Suprapubic skin (tissue), 4 donors: ENCODE measurements around the gene TMEM151A.

Experiments
- EP300 ChIP-seq: sonication (generic); formaldehyde crosslinking; IDR thresholded peaks from one replicate; pipeline ENCODE4 v1.6.1; 2017; ENCODE audit warnings: antibody characterized with exemption
- POLR2A ChIP-seq, 2 donors: fragments of 450-650 bp; IDR thresholded peaks; one replicate each; pipeline ENCODE4 v1.6.1; 2017; ENCODE audit warnings: antibody characterized with exemption in 2 of 2, mild to moderate bottlenecking in 2 of 2, moderate library complexity in 2 of 2
- POLR2AphosphoS5 ChIP-seq, 3 donors: sonication (generic); formaldehyde crosslinking; IDR thresholded peaks; one replicate each; pipeline ENCODE4 v1.6.1; 2017; ENCODE audit warnings: antibody characterized with exemption in 3 of 3
- TF ChIP-seq, protein P1 (sequence below), 2 donors: fragments of 200-600 bp in 1 of 2; fragments of 450-650 bp in 1 of 2; sonication (generic) in 1 of 2; IDR thresholded peaks; one replicate each; pipeline ENCODE4 v1.5.1; 2016 to 2019; ENCODE audit warnings: antibody characterized with exemption in 2 of 2, mild to moderate bottlenecking in 1 of 2, moderate library complexity in 1 of 2

DNA sequence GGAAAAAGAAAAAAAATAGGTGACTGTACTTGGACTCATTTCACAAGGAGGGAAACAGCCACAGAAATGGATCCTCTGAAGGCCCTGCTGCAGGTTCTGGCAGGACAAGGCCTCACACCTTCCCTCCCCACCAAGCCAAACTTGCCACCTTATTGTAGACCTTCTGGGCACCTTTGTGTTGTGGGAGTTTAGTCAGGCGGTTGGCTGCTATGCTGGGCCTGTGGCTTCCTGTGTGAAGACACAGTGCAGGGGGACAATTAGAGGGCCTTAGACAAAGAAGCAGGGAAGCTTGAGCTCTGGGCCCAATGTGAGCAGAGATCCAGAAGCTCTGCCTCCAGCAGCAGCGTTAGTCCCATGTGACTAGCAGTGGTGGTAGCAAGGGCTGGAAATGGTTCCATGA, 19.1 kb upstream of the TMEM151A start:
- TF ChIP-seq, protein P1, sequence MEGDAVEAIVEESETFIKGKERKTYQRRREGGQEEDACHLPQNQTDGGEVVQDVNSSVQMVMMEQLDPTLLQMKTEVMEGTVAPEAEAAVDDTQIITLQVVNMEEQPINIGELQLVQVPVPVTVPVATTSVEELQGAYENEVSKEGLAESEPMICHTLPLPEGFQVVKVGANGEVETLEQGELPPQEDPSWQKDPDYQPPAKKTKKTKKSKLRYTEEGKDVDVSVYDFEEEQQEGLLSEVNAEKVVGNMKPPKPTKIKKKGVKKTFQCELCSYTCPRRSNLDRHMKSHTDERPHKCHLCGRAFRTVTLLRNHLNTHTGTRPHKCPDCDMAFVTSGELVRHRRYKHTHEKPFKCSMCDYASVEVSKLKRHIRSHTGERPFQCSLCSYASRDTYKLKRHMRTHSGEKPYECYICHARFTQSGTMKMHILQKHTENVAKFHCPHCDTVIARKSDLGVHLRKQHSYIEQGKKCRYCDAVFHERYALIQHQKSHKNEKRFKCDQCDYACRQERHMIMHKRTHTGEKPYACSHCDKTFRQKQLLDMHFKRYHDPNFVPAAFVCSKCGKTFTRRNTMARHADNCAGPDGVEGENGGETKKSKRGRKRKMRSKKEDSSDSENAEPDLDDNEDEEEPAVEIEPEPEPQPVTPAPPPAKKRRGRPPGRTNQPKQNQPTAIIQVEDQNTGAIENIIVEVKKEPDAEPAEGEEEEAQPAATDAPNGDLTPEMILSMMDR (IDR thresholded peaks at IDR 0.05), result no peak
- TF ChIP-seq POLR2AphosphoS5 (IDR thresholded peaks at IDR 0.05) (no peak), POLR2A (IDR thresholded peaks at IDR 0.05) (no peak), EP300 (no peak)
